ENCODE results near the gene BAAT.
"Not testable (repeated sequence)": the region's sequence is repeated elsewhere in the genome, so short reads cannot be mapped to it uniquely, and the experiment has no call there.

Gene BAAT

DNA sequence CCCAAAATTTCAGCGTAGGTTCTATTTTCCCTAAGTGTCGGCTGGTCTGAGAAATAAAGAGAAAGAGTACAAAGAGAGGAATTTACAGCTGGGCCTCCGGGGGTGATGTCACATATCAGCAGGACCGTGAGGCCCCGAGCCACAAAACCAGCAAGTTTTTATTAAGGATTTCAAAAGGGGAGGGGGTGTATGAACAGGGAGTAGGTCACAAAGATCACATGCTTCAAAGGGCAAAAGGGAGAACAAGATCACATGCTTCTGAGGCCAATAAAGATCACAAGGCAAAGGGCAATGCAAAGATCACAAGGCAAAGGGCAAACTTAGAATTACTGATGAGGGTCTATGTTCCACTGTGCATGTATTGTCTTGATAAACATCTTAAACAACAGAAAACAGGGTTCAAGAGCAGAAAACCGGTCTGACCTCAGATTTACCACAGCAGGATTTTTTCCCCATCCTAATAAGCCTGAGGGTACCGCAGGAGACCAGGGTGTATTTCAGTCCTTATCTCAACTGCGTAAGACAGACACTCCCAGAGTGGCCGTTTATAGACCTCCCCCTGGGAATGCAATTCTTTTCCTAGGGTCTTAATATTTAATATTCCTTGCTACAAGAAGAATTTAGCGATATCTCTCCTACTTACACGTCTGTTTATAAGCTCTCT, at the start of gene BAAT:
TSS of gene BAAT (minus strand) at position 134 of the 664 bp plus-strand sequence. CDS start 13,602 bp downstream, outside the sequence.
- H3K36me3 ChIP-seq (ENCODE audit: insufficient read depth, low read length): peaks cover 32% of the 10 kb centered on the region
- H3K9ac ChIP-seq (ENCODE audit: insufficient read length); H3K9me3 ChIP-seq (ENCODE audit: low read depth, low read length); DNase-seq (ENCODE audit: low read depth, low spot score); H3K27ac ChIP-seq; H3K4me3 ChIP-seq: not testable (repeated sequence)

DNA sequence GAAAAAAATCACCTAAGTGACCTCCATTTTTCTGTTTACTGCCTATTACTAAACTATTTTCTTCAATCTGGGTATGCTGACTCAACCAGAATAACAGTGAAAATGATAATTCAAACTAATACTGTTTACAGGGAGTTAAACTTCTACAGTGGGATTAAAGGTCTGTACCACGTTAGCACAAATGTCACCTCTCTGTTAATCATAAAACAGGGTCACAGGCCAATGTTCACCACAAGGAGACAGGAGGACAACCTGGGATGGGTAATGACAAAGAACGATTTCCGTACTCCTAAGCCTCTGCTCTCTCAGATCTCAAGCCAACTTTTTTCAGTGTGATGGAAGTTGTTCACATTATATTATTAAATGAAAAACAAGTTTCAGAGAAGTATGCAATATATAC, 48.4 kb upstream of the BAAT start:
- Histone ChIP-seq H3K27ac (no peak overlapping the region), H3K9me3 (ENCODE audit: low read depth, low read length) (no peaks in the 10 kb centered on the region), H3K36me3 (ENCODE audit: insufficient read depth, low read length) (no peaks in the 10 kb centered on the region), H3K4me3 (no peak overlapping the region), H3K9ac (ENCODE audit: insufficient read length) (no peak overlapping the region)
- DNase-seq (ENCODE audit: low read depth, low spot score): no peak
- TF ChIP-seq FOXP2 (optimal IDR thresholded peaks at IDR 0.05; ENCODE audit: control extremely low read depth, extremely low read length, insufficient read depth): no peak
- TF ChIP-seq EZH2 (IDR thresholded peaks at IDR 0.05): no peak

DNA sequence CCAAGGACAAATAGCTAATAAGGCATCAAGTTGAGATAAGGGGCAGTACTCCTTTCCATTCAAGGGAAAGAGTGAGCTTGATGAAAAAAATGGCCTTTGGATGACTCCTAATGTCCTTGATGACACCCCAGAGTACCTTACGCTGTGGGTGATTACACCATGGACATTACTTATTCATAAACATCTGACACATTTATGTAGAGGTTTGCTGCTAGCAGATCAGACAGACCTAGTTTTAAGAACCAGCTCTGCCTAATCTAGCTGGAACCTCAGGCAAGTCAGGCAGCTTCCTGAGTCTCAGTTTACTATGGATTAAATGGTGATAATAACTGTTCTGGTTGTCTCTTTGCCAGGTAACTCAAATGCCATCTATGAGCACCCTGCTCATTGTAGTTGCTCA, 47.9 kb upstream of the BAAT start:
- no peaks in the 10 kb centered on the region for H3K36me3 ChIP-seq (ENCODE audit: insufficient read depth, low read length)
- H3K27ac ChIP-seq: no peak overlapping the region
- TF ChIP-seq EZH2 (IDR thresholded peaks at IDR 0.05) (no peak), POLR2AphosphoS5 (IDR thresholded peaks at IDR 0.05; ENCODE audit: borderline replicate concordance, low read depth, low read length) (no peak), FOXP2 (optimal IDR thresholded peaks at IDR 0.05; ENCODE audit: control extremely low read depth, extremely low read length, insufficient read depth) (no peak)
- no peak overlapping the region for H3K9ac ChIP-seq (ENCODE audit: insufficient read length)
- H3K9me3 ChIP-seq (ENCODE audit: low read depth, low read length): no peaks in the 10 kb centered on the region
- DNase-seq (ENCODE audit: low read depth, low spot score): no peak
- H3K4me3 ChIP-seq: no peak overlapping the region

DNA sequence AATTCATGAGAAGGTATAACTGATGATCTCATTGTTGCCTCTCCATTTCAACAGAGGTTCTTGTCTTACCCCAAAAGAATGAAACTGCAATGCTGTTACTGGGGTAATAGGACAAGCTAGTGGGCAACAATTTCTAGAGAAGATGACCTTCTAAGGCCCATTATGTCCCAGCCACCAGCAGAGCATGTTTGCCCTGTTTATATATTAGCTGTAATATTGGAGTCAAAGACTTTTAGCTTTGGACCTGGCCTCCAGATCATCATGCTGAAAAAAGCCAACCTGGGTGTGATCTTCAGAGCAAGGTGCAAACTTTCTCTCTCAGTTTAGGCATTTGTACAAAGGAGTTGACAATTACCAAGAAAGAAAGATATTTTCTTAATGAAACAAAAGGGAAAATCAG, 47.4 kb upstream of the BAAT start:
- Histone ChIP-seq H3K36me3 (ENCODE audit: insufficient read depth, low read length) (no peaks in the 10 kb centered on the region), H3K9ac (ENCODE audit: insufficient read length) (no peak overlapping the region), H3K4me3 (no peak overlapping the region), H3K9me3 (ENCODE audit: low read depth, low read length) (no peaks in the 10 kb centered on the region), H3K27ac (no peak overlapping the region)
- TF ChIP-seq FOXP2 (optimal IDR thresholded peaks at IDR 0.05; ENCODE audit: control extremely low read depth, extremely low read length, insufficient read depth) (no peak), POLR2AphosphoS5 (IDR thresholded peaks at IDR 0.05; ENCODE audit: borderline replicate concordance, low read depth, low read length) (no peak), EZH2 (IDR thresholded peaks at IDR 0.05) (no peak)
- DNase-seq (ENCODE audit: low read depth, low spot score): no peak

DNA sequence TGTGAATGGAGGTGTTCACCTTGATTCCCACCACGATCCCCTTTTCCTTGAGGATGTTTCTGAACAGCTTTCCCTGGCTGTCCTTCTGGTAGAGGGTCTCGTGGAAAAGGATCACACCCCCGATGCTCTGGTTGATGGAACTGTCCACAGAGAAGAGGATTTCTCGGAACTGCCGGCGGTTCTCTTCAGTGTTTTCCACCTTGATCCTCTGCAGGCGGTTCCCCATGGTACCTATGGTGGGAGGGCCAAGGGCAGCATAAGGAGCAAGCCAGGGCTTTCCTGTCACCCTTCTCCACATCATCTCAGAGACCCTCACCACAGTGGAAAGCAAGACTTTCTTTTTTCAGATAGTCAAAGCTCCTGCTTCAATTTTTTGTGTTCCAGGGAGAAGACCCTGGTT, 44.9 kb upstream of the BAAT start:
- TF ChIP-seq EZH2 (IDR thresholded peaks at IDR 0.05): no peak
- TF ChIP-seq FOXP2 (optimal IDR thresholded peaks at IDR 0.05; ENCODE audit: control extremely low read depth, extremely low read length, insufficient read depth): no peak
- TF ChIP-seq POLR2AphosphoS5 (IDR thresholded peaks at IDR 0.05; ENCODE audit: borderline replicate concordance, low read depth, low read length): no peak
- Histone ChIP-seq H3K9me3 (ENCODE audit: low read depth, low read length) (no peaks in the 10 kb centered on the region), H3K36me3 (ENCODE audit: insufficient read depth, low read length) (no peaks in the 10 kb centered on the region), H3K27ac (no peak overlapping the region), H3K4me3 (no peak overlapping the region), H3K9ac (ENCODE audit: insufficient read length) (no peak overlapping the region)
- DNase-seq (ENCODE audit: low read depth, low spot score): no peak

DNA sequence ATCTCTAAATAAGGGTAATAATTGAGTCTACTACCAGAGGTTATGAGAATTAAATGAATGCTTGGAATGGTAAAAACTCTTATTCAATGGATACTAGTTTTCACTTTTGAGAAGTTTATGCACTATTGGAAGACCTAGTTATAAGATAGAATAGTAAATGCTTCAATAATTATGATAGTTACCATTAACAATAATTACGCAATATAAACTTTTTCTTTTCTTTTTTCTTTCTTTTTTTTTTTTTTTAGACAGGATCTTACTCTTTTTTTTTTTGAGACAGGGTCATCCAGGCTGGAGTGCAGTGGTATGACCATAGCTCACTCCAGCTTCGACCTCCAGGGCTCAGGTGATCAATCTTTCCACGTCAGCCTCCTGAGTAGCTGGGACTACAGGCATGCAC, 44.1 kb upstream of the BAAT start:
- Histone ChIP-seq H3K36me3 (ENCODE audit: insufficient read depth, low read length) (no peaks in the 10 kb centered on the region), H3K4me3 (no peak overlapping the region), H3K27ac (no peak overlapping the region), H3K9ac (ENCODE audit: insufficient read length) (no peak overlapping the region), H3K9me3 (ENCODE audit: low read depth, low read length) (no peaks in the 10 kb centered on the region)
- TF ChIP-seq FOXP2 (optimal IDR thresholded peaks at IDR 0.05; ENCODE audit: control extremely low read depth, extremely low read length, insufficient read depth): no peak
- no peak for TF ChIP-seq EZH2 (IDR thresholded peaks at IDR 0.05)
- TF ChIP-seq POLR2AphosphoS5 (IDR thresholded peaks at IDR 0.05; ENCODE audit: borderline replicate concordance, low read depth, low read length): no peak
- DNase-seq (ENCODE audit: low read depth, low spot score): no peak

DNA sequence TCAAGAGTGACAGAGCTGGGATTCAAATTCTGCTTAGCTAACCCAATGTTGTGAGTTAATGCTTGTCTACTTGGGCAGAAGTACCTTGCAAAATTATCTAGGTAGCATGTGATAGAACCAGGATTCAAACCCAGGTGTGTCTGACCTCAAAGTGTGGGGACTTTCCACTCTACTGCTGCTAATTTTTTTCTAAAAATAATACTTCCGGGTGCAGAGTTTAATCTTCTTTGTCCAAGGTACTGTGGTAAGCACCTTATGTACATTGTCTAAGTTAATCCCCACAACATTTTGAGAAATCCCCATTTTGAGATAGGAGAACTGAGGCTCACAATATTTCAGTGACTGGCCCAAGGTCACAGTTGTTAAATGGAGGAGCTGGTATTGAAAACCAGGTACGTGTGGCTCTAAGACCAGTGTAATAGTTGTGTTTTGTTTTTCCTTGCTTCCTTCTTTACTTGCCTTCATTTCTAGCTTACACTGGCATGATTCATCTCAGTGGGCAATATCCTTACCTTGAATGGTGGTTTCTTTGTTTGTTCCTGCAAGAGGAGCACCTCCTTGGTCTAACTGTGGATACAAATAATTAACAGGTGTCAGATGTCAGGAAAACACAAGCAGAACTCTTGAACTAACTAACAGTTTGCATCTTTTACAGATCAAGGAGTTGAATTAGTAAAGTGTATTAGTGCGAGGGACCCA, 43.3 kb upstream of the BAAT start:
- Histone ChIP-seq H3K9me3 (ENCODE audit: low read depth, low read length) (no peaks in the 10 kb centered on the region), H3K9ac (ENCODE audit: insufficient read length) (no peak overlapping the region), H3K4me3 (no peak overlapping the region), H3K27ac (no peak overlapping the region), H3K36me3 (ENCODE audit: insufficient read depth, low read length) (no peaks in the 10 kb centered on the region)
- no peak for DNase-seq (ENCODE audit: low read depth, low spot score)
- TF ChIP-seq EZH2 (IDR thresholded peaks at IDR 0.05): no peak
- no peak for TF ChIP-seq FOXP2 (optimal IDR thresholded peaks at IDR 0.05; ENCODE audit: control extremely low read depth, extremely low read length, insufficient read depth)
- TF ChIP-seq POLR2AphosphoS5 (IDR thresholded peaks at IDR 0.05; ENCODE audit: borderline replicate concordance, low read depth, low read length): no peak

DNA sequence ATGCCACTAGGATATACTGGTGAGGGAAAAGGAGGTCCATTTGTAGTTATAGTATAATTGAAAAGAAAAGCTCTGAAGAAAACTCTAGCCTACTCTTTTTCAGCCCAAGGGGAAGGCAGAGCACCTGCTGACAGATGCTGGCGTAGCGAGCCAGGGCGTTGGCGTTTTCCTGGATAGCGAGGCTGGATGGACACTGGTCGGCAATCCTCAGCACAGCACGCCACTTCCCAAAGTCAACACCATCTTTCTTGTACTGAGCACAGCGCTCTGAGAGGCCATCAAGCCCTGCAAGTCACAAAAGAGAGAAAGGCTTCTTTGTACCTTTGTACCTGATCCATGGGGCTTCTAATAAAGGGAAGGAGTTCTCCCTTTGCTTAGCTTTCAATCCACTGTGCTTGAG, 42.6 kb upstream of the BAAT start:
- no peak for TF ChIP-seq FOXP2 (optimal IDR thresholded peaks at IDR 0.05; ENCODE audit: control extremely low read depth, extremely low read length, insufficient read depth)
- TF ChIP-seq EZH2 (IDR thresholded peaks at IDR 0.05): no peak
- no peak for TF ChIP-seq POLR2AphosphoS5 (IDR thresholded peaks at IDR 0.05; ENCODE audit: borderline replicate concordance, low read depth, low read length)
- DNase-seq (ENCODE audit: low read depth, low spot score): no peak
- Histone ChIP-seq H3K27ac (no peak overlapping the region), H3K9me3 (ENCODE audit: low read depth, low read length) (no peaks in the 10 kb centered on the region), H3K36me3 (ENCODE audit: insufficient read depth, low read length) (no peaks in the 10 kb centered on the region), H3K4me3 (no peak overlapping the region), H3K9ac (ENCODE audit: insufficient read length) (no peak overlapping the region)

DNA sequence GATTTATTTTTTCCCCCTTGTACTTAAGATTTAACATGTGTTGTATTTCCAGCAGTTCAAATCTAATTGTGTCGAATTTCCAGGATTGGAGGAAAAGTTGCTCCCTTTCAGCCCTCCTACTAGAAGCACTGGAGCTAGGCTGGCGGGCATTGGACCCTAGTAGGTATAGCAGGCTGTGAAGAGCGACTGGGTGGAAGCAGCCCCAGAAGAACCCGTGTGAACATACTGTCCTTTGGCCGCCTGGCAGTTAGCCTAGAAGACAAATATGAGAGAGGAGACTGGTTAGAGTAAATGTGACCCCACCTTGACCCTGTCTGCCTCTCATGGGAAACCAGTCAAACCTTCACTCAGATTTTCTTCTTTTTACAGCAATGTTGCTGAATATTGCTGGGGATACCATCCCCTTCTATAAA, 36.9 kb upstream of the BAAT start:
- Histone ChIP-seq H3K4me3 (no peak overlapping the region), H3K9ac (ENCODE audit: insufficient read length) (no peak overlapping the region), H3K36me3 (ENCODE audit: insufficient read depth, low read length) (no peaks in the 10 kb centered on the region), H3K27ac (no peak overlapping the region), H3K9me3 (ENCODE audit: low read depth, low read length) (no peaks in the 10 kb centered on the region)
- no peak for DNase-seq (ENCODE audit: low read depth, low spot score)
- TF ChIP-seq EZH2 (IDR thresholded peaks at IDR 0.05) (no peak), FOXP2 (optimal IDR thresholded peaks at IDR 0.05; ENCODE audit: control extremely low read depth, extremely low read length, insufficient read depth) (no peak), POLR2AphosphoS5 (IDR thresholded peaks at IDR 0.05; ENCODE audit: borderline replicate concordance, low read depth, low read length) (no peak)
